HG03135 (cell line): ENCODE results near the gene GGTLC2.
"Not testable (repeated sequence)": the region's sequence is repeated elsewhere in the genome, so short reads cannot be mapped to it uniquely, and the experiment has no call there.

Source experiments
- ATAC-seq: cut with Tn5 transposase; IDR thresholded peaks from one replicate; pipeline ENCODE4 v1.9.1; 2021; ENCODE audit warnings: mild to moderate bottlenecking, moderate library complexity; ENCODE audit not compliant: unreplicated experiment

The GGTLC2 gene

GRCh38 chr22:22636260-22636659, 8.2 kb upstream of the GGTLC2 start:
- not testable (repeated sequence) for ATAC-seq

DNA sequence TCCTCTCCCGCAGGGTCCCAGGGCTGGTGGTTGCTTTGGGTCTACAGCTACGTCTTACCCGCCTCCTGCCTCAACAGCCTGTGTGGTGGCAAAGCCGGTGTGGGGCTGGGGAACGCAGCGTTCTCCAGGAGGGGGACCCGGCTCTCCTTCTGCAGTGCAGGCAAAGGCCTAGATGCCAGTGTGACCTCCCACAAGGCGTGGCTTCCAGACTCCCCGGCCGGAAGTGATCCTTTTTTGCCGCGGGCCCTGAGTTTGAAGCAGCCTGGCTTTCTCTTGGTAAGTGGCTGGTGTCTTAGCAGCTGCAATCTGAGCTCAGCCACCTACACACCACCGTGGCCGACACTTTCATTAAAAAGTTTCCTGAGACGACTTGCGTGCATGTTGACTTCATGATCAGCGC, 6.1 kb upstream of the GGTLC2 start:
- not testable (repeated sequence) for ATAC-seq

GRCh38 chr22:22642255-22642654, 2.2 kb upstream of the GGTLC2 start:
- ATAC-seq: not testable (repeated sequence)

GRCh38 chr22:22645969-22646368, 1.6 kb downstream of the GGTLC2 start:
- not testable (repeated sequence) for ATAC-seq

GRCh38 chr22:22647952-22648351, 3.5 kb downstream of the GGTLC2 start:
- ATAC-seq: not testable (repeated sequence)

DNA sequence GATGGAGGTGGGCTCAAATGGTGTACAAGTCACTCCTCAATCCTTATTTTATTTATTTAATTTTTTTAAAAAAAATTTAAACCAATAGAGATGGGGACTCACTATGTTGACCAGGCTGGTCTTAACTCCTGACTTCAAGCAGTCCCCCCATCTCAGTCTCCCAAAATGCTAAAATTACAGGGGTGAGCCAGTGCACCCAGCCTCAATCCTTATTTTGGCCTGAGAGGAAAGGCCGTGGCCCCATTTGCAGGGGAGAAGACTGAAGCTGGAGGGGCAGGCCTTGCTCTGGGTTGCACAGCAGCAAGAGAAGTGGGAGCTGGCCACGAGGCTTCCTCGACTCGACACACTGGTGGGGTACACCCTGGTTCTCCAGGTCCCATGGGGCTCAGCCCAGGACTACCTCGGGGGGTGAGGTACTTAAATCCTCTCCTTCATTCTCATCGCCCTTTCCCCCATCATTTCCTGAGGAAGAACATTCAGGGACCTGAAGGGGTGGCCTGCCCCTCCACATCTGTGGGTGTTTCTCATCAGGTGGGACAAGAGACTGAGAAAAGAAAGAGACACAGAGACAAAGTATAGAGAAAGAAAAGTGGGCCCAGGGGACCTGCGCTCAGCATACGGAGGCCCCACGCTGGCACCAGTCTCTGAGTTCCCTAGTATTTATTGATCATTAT, 4.6 kb downstream of the GGTLC2 start:
- not testable (repeated sequence) for ATAC-seq

DNA sequence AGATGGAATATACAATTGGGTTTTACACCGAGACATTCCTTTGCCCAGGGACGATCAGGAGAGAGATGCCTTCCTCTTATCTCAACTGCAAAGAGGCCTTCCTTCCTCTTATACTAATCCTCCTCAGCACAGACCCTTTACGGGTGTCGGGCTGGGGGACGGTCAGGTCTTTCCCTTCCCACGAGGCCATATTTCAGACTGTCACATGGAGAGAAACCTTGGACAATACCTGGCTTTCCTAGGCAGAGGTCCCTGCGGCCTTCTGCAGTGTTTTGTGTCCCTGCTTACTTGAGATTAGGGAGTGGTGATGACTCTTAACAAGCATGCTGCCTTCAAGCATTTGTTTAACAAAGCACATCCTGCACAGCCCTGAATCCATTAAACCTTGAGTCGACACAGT, 5.3 kb downstream of the GGTLC2 start:
- ATAC-seq: not testable (repeated sequence)

DNA sequence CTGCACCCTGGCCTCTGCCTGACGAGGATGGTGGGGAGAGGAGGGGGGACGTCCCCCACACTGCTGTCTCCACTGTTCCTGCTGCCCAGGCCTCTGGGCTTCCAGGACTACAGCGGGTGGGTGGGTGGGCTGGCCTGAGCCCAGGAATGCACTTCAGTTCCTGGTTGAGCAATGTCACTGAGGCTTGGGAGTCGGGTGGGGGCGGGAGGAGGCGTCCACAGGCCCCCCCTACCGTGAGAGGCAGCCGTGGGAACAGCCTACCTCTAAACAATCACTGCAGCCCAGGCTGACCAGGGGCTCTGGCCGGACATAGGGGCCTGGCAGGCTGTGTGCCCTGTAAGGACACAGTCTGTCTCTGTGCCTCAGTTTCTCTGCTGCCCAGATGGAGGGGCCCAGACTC, 6.0 kb downstream of the GGTLC2 start:
- ATAC-seq: not testable (repeated sequence)

DNA sequence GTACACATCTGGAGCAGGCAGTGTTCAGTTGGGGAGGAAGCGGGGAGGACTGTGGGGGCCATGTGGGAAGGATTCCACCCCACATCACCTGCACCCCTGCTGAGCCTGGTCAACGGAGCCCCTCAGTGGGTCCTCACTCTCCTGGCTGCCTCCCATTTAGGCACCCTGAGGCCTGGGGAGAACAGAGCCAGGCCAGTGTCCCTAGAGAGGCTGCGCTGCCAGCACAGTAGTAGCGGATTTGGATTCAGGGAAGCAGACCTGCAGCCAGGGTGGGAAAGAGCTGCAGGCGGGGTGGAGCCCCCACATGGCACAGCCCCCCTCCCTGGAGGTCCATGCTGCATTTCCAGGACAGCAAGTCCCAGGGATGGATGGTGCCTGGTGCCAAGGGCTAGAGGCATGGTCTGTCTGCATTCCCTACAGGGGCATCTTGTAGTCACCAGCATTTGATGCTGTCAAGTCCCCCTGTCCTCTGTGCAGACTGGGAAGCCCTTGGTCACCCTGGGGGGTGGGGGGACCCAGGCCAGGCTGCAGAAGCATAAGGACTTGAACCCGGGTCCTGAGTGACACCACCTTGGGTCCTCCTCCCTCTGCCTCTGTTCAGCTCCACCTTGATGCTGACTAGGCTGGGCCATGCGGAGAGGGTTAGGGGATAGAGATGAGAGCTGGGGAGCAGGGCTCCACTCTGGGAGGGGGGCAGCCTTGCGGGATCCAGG, 6.5 kb downstream of the GGTLC2 start:
- not testable (repeated sequence) for ATAC-seq

DNA sequence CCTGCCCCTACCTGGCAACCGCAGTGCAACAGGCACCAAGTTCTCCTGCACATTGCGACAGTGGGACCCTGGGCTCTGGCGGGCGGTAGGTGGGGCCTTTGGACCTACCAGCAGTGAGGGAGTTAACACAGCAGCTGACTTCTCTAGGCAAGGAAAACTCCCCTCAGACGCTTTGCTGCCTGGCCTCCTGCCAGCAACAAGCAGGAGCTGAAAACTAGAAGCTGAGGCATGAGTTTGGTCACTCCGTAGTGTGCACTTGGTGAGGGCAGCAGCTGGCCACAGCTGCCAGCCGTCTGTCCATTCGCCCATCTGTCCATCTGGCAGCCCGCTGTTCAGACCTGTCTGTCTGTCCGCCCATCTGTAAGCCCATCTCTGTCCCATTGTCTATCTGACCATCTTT, 7.2 kb downstream of the GGTLC2 start:
- ATAC-seq: not testable (repeated sequence)

DNA sequence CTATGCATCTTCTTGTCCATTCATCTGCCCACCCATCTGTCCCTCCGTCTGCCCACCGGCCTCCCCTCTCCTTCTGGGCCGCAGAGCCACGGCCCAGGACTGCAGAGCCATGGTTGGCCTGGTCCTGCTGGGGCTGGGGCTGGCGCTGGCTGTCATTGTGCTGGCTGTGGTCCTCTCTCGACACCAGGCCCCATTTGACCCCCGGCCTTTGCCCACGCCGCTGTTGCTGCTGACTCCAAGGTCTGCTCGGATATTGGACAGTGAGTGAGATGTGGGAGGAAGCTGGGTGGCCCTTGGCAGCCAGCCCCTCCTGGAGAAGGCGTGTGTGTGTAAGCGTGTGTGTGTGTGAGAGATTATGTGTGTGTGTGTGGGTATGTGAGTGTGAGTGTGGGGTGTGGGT, 7.7 kb downstream of the GGTLC2 start:
- not testable (repeated sequence) for ATAC-seq

DNA sequence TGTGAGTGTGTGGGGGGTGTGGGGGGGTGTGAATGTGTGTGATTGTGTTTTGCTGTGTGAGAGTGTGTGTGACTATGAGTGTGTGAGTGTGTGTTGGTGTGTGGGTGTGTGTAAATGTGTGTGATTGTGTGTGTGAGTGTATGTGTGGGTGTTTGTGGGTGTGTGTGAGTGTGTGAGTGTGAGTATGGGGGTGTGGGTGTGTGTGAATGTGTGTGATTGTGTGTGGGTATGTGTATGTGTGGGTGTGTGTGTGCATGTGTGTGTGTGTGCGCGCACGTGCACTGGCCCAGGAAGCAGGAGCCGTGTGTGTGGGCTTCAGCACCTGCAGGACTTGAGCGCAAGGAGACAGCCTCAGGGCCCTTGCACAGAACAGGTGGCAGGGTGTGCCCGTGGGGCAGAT, 8.2 kb downstream of the GGTLC2 start:
- ATAC-seq: not testable (repeated sequence)

DNA sequence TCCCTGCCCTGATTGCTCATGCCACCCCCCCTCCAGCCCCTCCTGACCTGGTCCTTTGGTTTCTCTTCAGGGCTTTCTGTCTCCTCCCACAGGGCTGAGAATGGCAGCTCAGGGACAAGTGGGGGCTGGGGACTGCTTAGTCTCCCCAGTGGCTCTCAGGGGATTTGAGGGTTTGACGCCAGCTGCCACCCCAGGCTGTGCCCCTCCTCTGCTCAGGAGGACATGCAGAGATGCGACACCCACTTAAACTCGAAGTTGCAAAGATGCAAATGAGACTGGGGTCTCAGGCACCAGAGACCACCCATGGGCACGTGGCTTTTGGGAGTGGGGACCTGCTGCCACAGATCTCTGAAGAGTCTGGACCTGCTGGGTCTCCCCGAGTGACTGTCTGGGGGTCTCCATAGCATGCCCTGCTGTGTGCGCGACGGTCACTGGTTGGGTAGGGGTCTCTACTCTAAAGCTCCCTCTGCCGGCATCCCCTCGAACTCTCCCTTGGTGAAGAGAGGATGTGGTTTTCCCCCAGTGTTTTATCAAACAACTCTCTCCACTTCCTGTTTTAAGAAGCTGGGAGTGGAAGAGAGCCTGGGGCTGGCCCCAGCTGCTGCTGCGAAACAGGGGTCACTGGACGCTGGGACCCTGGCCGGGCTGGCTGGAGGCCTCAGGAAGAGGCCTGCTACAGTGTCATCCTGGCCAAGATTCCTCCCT, 9.4 kb downstream of the GGTLC2 start:
- not testable (repeated sequence) for ATAC-seq

GRCh38 chr22:22655452-22656290, 11.3 kb downstream of the GGTLC2 start:
- no peak for ATAC-seq

- no peak for ATAC-seq
Observed at GRCh38 chr22:22657712-22658111, 13.3 kb downstream of the GGTLC2 start.

DNA sequence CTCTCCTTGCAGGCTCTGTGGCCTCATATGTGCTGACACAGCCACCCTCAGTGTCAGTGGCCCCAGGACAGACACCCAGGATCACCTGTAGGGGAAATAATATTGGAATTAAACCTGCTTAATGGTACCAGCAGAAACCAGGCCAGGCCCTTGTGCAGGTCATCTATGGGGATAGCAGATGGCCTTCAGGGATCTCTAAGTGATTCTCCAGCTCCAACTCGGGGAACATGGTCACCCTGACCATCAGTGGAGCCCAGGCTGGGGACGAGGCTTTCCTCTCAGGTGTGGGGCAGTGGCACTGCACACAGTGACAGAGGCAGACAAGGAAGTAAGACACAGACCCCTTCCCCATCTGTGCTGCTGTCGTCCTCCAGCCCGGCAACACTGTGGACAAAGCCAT, 16.9 kb downstream of the GGTLC2 start:
- no peak for ATAC-seq

- no peak for ATAC-seq
Observed at GRCh38 chr22:22662095-22662494, 17.7 kb downstream of the GGTLC2 start.

DNA sequence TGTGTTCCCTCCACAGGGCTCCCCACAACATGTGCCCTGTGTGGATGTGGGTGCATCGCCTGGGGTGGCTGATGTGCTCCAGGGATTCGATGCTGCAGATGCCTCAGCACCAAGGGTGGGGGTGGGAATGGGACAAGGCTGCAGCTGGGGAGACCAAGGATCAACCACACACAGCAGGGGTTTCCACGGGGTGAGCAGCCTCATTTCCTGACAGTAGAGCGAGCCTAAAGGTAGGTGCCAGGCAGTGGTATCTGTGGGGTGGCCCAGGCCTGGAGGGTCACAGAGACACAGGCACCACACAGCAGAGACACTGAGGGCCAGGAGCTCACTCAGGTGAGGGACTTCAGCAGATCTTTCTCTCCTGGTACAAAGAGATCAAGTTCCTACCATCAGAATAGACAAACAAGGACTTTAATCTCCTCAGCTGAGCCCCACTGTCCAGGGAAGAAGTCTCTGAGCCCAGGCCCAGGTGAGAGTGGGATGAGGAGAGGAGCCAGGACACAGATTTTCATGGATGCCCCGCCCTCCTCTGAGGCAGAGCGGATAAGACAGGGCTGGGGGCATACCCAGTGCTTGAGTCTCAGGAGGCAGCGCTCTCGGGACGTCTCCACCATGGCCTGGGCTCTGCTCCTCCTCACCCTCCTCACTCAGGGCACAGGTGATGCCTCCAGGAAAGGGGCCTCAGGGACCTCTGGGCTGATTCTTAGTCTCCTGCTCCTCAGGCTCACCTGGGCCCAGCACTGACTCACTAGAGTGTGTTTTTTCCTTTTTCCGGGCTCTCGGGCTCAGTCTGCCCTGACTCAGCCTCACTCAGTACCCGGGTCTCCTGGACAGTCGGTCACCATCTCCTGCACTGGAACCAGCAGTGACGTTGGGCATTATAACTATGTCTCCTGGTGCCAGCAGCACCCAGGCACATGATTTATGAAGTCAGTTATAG, 19.7 kb downstream of the GGTLC2 start:
- ATAC-seq: no peak

GRCh38 chr22:22666307-22667091, 22.1 kb downstream of the GGTLC2 start:
- no peak for ATAC-seq
